Measurements from ENCODE around the gene MITF.

GRCh38 chr3:69879051-69879450, 139.8 kb downstream of the MITF start:
- TF ChIP-seq CTCF (IDR thresholded peaks at IDR 0.05) (no peak), ZFX (IDR thresholded peaks at IDR 0.05; ENCODE audit: borderline replicate concordance) (no peak)
